Activated naive CD4-positive, alpha-beta T cell treated with anti-CD3 and anti-CD28 coated beads, Interleukin-2, amount 50 U/mL, for 24 hours (primary cell): ENCODE results near the gene LGALS9.
"Not testable (repeated sequence)": the region's sequence is repeated elsewhere in the genome, so short reads cannot be mapped to it uniquely, and the experiment has no call there.

Source experiments
- H3K27ac Mint-ChIP-seq: one replicate; pipeline ENCODE4 v1.8.0; 2021; ENCODE audit warnings: mild to moderate bottlenecking, mixed read lengths
- H3K27me3 Mint-ChIP-seq: one replicate; pipeline ENCODE4 v1.8.0; 2021; ENCODE audit warnings: mixed read lengths
- H3K36me3 Mint-ChIP-seq: one replicate; pipeline ENCODE4 v1.8.0; 2021; ENCODE audit warnings: mixed read lengths
- H3K4me1 Mint-ChIP-seq: one replicate; pipeline ENCODE4 v1.8.0; 2021; ENCODE audit warnings: mixed read lengths
- H3K4me3 Mint-ChIP-seq: one replicate; pipeline ENCODE4 v1.8.0; 2021; ENCODE audit warnings: mild to moderate bottlenecking, mixed read lengths
- H3K9me3 Mint-ChIP-seq: one replicate; pipeline ENCODE4 v1.8.0; 2021; ENCODE audit warnings: mixed read lengths

Gene LGALS9

DNA sequence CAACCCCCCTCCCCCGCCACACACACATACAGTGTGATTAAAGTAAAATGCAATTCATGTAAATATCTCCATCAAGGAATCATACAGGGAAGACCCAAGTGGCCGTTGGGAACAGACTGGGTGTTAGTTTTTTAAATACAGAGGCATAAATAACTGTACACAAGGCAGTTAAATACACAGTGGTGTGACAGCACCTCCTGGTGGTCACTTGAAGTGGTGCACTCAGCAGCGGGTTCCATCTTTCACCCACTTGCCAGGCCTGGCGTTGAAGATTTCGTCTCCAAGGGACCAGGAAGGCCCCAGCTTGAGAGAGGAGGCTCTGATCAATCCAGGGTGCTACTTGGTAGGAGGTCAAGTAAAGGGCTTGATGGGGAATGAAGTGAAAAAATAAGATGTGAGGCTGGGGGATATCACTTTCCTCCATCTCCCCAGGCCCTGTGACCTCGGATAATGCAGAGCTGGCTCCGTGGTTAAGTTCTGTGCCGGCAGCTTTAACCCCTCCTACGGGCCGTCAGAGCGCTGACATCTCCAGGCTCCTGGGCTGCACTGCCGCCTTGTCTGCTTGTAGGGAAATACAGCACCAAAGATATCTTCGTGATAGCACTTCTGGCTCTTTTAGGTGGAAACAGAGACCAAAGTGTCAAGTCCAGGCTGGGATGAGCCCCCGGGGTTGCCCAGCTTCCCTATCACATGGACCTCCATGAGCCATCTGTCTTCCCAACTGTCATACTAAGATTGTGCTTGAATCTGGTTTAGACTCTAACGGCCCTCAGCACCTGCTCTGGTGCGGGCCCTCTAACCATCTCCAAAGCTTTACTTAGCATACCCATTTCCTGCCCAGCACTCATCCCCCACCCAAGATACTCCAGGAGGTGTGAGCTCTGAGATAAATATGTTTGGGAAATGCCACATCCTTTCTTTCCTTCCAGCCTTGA, 20.7 kb downstream of the LGALS9 start:
- no peak overlapping the region for H3K4me3 Mint-ChIP-seq
- no peaks in the 10 kb centered on the region for H3K9me3 Mint-ChIP-seq
- no peaks in the 10 kb centered on the region for H3K27me3 Mint-ChIP-seq
- H3K4me1 Mint-ChIP-seq: peaks cover 8% of the 10 kb centered on the region
- H3K27ac Mint-ChIP-seq: no peak overlapping the region
- H3K36me3 Mint-ChIP-seq: no peaks in the 10 kb centered on the region

- not testable (repeated sequence) for H3K36me3 Mint-ChIP-seq, H3K27ac Mint-ChIP-seq, H3K27me3 Mint-ChIP-seq, H3K9me3 Mint-ChIP-seq, H3K4me3 Mint-ChIP-seq, H3K4me1 Mint-ChIP-seq
Measured at GRCh38 chr17:27653449-27653971, 22.5 kb downstream of the LGALS9 start.

DNA sequence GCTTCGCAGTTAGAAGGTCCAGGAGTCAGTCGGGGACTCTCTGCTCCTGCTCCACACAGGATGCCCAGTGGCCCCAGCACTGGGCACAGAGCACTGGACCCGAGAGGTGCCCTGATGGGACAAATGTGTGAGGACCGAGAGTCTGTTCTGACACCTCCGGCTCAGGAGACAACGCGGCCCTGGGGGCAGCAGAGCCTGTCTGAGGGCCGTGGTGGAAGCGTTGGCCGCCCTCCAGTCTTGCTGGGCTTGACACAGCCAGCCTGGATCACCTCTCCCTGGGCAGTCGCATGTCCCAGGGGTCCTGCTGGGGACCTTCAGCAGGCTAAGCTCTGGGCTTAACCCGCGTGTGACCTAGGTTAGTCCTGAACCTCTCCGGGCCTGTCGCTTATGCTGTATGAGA, 23.1 kb downstream of the LGALS9 start:
- Mint-ChIP-seq H3K36me3 (no peaks in the 10 kb centered on the region), H3K9me3 (no peaks in the 10 kb centered on the region), H3K27ac (no peak overlapping the region), H3K27me3 (no peaks in the 10 kb centered on the region), H3K4me3 (no peak overlapping the region), H3K4me1 (peaks cover 8% of the 10 kb centered on the region)

GRCh38 chr17:27654654-27655524, 23.9 kb downstream of the LGALS9 start:
- H3K27ac Mint-ChIP-seq: no peak overlapping the region
- H3K4me1 Mint-ChIP-seq: peaks cover 8% of the 10 kb centered on the region
- no peaks in the 10 kb centered on the region for H3K36me3 Mint-ChIP-seq
- no peaks in the 10 kb centered on the region for H3K27me3 Mint-ChIP-seq
- no peaks in the 10 kb centered on the region for H3K9me3 Mint-ChIP-seq
- no peak overlapping the region for H3K4me3 Mint-ChIP-seq

GRCh38 chr17:27655525-27656111, 24.6 kb downstream of the LGALS9 start:
- H3K27me3 Mint-ChIP-seq, H3K27ac Mint-ChIP-seq, H3K9me3 Mint-ChIP-seq, H3K36me3 Mint-ChIP-seq, H3K4me1 Mint-ChIP-seq, H3K4me3 Mint-ChIP-seq: not testable (repeated sequence)

DNA sequence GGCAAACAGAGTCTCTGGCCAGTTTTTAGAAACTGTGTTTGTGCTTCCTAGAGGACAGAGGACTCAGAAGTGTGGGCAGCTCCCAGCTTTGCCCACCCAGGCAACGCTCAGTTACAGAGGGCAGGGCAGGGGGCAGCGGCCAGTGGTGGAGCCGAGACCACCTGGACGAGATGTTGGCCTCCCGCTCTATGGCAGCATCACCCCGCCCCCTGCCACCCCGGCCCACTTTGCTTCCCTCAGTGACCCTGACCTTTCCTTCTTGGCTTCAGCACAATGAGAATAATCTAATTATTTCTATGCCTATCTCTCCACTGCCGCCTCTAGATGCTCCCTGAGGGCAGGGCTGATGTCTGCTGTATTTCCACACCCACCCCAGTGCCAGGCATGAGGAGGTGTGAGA, 25.6 kb downstream of the LGALS9 start:
- H3K27ac Mint-ChIP-seq, H3K27me3 Mint-ChIP-seq, H3K4me1 Mint-ChIP-seq, H3K9me3 Mint-ChIP-seq, H3K4me3 Mint-ChIP-seq, H3K36me3 Mint-ChIP-seq: not testable (repeated sequence)

DNA sequence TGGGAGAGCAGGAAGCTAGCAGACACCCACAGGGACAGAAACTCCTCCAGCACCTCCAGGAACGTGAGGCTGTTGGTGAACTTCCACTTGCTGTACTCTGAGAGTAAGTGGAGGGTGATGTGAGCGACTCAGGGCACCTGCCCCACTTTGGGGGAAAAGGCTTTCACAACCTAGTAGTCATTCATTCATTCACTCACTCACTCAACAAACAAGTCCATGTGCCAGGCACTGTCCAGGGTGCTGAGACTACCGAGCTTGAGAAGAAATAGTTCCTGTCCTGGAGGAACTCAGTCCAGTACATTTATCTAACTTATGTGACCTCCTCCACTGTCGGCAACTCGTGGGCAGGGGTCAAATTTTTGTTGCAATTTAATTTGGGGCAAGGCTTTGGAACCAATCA, 26.6 kb downstream of the LGALS9 start:
- Mint-ChIP-seq H3K4me1 (peaks cover 6% of the 10 kb centered on the region), H3K27me3 (no peaks in the 10 kb centered on the region), H3K27ac (no peak overlapping the region)

GRCh38 chr17:27659683-27660082, 28.7 kb downstream of the LGALS9 start:
- H3K27me3 Mint-ChIP-seq: no peaks in the 10 kb centered on the region
- no peak overlapping the region for H3K4me3 Mint-ChIP-seq
- H3K4me1 Mint-ChIP-seq: peaks cover 2% of the 10 kb centered on the region
- H3K27ac Mint-ChIP-seq: no peak overlapping the region
- no peaks in the 10 kb centered on the region for H3K36me3 Mint-ChIP-seq
- no peaks in the 10 kb centered on the region for H3K9me3 Mint-ChIP-seq

More for the DNA sequence above, 26.6 kb downstream of the LGALS9 start:
- H3K4me3 Mint-ChIP-seq: no peak overlapping the region
- no peaks in the 10 kb centered on the region for H3K9me3 Mint-ChIP-seq
- H3K36me3 Mint-ChIP-seq: no peaks in the 10 kb centered on the region

GRCh38 chr17:27660436-27660835, 29.4 kb downstream of the LGALS9 start:
- Mint-ChIP-seq H3K4me1 (no peaks in the 10 kb centered on the region), H3K4me3 (no peak overlapping the region), H3K9me3 (no peaks in the 10 kb centered on the region), H3K27me3 (no peaks in the 10 kb centered on the region), H3K27ac (no peak overlapping the region), H3K36me3 (no peaks in the 10 kb centered on the region)

DNA sequence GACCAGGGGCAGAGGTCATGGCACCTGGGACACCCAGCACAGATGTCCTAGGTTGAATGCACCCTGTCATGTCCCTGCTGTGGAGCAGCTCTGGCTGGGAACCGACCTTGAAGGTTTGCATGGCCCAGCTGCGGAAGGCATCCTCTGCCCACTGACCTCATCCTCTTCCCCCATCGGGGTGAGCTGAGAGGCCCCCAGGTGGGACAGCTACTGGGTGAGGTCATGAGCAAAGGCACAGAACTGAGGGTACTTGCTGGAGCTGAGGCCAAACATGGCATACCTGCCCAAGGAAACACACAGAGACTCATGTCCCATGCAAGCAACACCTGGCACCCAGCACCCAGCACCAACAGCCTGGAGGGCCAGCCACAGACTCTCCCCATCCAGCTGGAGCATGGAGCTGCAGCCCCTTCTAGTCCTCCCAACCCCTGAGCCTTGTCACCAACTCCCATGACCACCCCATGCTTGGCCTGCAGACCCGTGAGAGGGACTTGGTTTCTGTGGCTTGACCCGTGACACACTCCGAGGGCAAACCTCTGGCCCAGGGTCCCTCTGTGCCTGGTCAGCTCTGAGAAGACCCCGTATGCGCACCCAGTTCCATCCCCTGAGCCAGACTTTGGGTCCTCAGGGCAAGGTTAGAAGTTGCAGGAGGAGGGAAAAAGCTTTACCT, 33.1 kb downstream of the LGALS9 start:
- Mint-ChIP-seq H3K4me3 (no peak overlapping the region), H3K27ac (no peak overlapping the region), H3K4me1 (no peaks in the 10 kb centered on the region), H3K9me3 (no peaks in the 10 kb centered on the region), H3K27me3 (no peaks in the 10 kb centered on the region), H3K36me3 (no peaks in the 10 kb centered on the region)

GRCh38 chr17:27664606-27664965, 33.6 kb downstream of the LGALS9 start:
- H3K4me1 Mint-ChIP-seq: no peaks in the 10 kb centered on the region
- H3K27ac Mint-ChIP-seq: no peak overlapping the region
- H3K9me3 Mint-ChIP-seq: no peaks in the 10 kb centered on the region
- no peaks in the 10 kb centered on the region for H3K27me3 Mint-ChIP-seq
- no peak overlapping the region for H3K4me3 Mint-ChIP-seq
- H3K36me3 Mint-ChIP-seq: no peaks in the 10 kb centered on the region

GRCh38 chr17:27665549-27665948, 34.6 kb downstream of the LGALS9 start:
- H3K4me3 Mint-ChIP-seq: no peak overlapping the region

DNA sequence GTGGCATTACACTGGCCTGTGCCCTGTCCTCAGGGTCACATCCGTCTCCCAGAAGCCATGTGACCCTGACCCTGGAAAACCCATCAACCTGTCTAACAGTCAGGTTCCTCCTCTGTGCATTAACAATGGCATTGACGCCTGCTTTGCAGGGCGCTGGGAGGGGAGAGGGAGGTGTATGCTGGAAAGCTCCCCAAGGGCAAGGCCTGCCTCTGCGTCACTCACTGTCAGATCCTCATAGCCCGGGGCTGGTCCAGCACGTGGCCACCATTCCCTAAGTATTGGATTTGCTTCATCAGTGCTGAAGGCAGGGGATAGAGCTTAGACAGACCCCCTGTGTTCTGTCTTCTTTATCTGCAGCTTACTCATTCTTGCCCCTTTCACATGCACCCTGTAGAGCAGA, 35.3 kb downstream of the LGALS9 start:
- not testable (repeated sequence) for H3K9me3 Mint-ChIP-seq, H3K27me3 Mint-ChIP-seq, H3K27ac Mint-ChIP-seq, H3K4me3 Mint-ChIP-seq, H3K4me1 Mint-ChIP-seq, H3K36me3 Mint-ChIP-seq

More at GRCh38 chr17:27665549-27665948, 34.6 kb downstream of the LGALS9 start:
- Mint-ChIP-seq H3K36me3 (no peaks in the 10 kb centered on the region), H3K9me3 (no peaks in the 10 kb centered on the region), H3K27me3 (no peaks in the 10 kb centered on the region), H3K27ac (no peak overlapping the region), H3K4me1 (no peaks in the 10 kb centered on the region)

DNA sequence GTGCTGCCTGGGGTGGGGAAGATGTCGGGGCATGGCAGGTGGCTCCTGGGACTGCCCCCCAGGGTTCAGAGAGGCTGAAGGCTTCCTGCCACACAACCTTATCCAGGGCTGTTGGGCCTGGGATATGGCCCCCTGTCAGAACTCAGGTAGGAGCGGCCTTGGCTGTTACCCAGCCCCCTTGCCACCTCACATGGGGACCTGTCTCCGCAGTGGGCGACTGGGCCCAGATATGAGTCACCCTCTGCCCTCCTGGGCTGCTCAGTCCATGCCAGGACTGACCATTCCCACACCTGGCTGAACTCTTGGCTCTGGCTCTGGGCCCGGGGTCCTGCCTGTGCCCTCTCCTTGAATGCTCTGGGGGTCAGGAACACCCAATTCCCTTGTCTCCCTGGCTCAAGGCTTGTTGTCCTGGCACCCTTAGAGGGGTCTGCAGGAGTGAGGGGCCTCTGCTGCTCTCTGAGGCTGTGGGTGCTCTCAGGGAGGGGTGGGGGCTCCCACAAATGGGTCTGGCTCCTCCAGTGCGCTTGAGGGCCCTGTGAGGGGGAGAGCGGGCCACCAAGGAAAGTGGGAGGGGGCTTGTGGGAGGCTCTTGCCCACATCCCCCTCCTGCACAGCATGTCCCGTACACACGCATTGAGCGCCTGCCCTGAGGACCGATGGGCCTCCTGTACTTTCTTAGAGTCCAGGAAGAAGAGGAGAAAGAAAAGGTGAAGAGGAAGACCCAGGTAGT, 36.0 kb downstream of the LGALS9 start:
- H3K4me3 Mint-ChIP-seq: no peak overlapping the region
- no peaks in the 10 kb centered on the region for H3K9me3 Mint-ChIP-seq
- no peaks in the 10 kb centered on the region for H3K36me3 Mint-ChIP-seq
- H3K4me1 Mint-ChIP-seq: no peaks in the 10 kb centered on the region
- H3K27me3 Mint-ChIP-seq: no peaks in the 10 kb centered on the region
- no peak overlapping the region for H3K27ac Mint-ChIP-seq
